ENCODE data around the gene TCF25.

GRCh38 chr16:89843409-89844350, 29.7 kb upstream of the TCF25 start:
- no peak for TF ChIP-seq EZH2 (IDR thresholded peaks at IDR 0.05; ENCODE audit: low read depth)
- no peak for TF ChIP-seq CTCF (conservative IDR thresholded peaks at IDR 0.05)

Data from PC-9 (cell line).